ENCODE results near the gene ASTN1. TPM values are rescaled to one million over a fixed set of nuclear protein-coding genes. Genes with fewer than 3 reads are reported as not detected.

Gene ASTN1
- total and polyA plus RNA-seq, 9 of the 15 experiments (the other 6 are each of a cell fraction or from before 2014, with no cell fraction given), result 0.05 to 0.22 (median 0.18) TPM

DNA sequence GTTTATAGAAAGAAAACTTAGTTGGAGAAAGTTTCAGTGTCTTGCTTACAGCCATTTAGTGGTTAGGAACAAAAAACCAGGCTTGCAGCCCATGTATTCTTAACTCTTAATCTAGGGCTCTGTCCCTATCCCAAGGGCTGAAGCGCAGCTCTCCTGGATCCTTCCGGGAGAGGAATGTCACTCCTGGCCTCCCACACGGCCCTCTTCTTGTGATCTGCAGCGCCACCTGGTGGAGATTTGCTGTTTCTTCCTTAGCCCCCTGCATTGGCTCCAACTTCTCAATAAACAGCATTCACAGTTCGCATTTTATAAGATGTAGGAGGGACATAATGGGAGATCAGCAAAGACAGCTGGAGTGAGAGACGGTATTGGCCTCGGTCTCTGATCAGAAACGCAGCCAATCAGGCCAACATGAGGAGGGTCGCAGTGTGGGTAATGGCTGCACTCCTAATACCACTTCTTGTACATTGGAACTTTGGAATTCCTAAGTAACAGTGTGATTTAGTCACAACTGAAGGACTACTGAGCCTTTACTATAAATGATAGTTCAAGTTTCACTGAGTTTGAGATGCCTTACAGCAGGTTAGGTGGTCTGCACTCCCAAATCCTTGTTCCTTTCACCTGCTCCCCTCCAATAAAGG lies 283.4 kb downstream of the ASTN1 start (continued):
- TF ChIP-seq BHLHE40 (IDR thresholded peaks at IDR 0.05; ENCODE audit: low read length) (0 out of 2 replicates have a peak, but pooled peaks have one; percentile 11), HSF4 (CRISPR knock-in tag; IDR thresholded peaks at IDR 0.05; ENCODE audit: borderline replicate concordance) (peak; percentile 41; the same call in 1 of the 2 replicates), CTBP1 (IDR thresholded peaks at IDR 0.05; ENCODE audit: borderline replicate concordance) (peak; percentile 63; the same call in 1 of the 2 replicates), SP1 (CRISPR knock-in tag; IDR thresholded peaks at IDR 0.05) (0 out of 2 replicates have a peak, but pooled peaks have one; percentile 22), EP300 (IDR thresholded peaks at IDR 0.05; ENCODE audit: low read length) (peak; percentile 25; the same call in 1 of the 2 replicates), ZNF239 (CRISPR knock-in tag; IDR thresholded peaks at IDR 0.05) (no peak), REST (IDR thresholded peaks at IDR 0.05; ENCODE audit: borderline replicate concordance) (peak; percentile 89), REST (CRISPR knock-in tag; IDR thresholded peaks at IDR 0.05; ENCODE audit: low read depth) (no peak), CC2D1A (IDR thresholded peaks at IDR 0.05) (peak; percentile 62; the same call in 1 of the 2 replicates), JUN (IDR thresholded peaks at IDR 0.05; ENCODE audit: borderline replicate concordance, low read depth, low read length) (peak; percentile 22; the same call in 1 of the 2 replicates), JUN (CRISPR knock-in tag; IDR thresholded peaks at IDR 0.05; ENCODE audit: borderline replicate concordance) (no peak), KLF16 (IDR thresholded peaks at IDR 0.05) (peak; percentile 47; the same call in 1 of the 2 replicates), FOXK2 (conservative IDR thresholded peaks at IDR 0.05 in 1 of 2, IDR thresholded peaks at IDR 0.05 in 1 of 2; ENCODE audit: low read depth in 2 of 2) (0 out of 4 replicates have a peak, but pooled peaks of 1 of the 2 experiments have one; percentile 30), TCF3 (CRISPR knock-in tag; IDR thresholded peaks at IDR 0.05) (peak; percentile 22; the same call in 1 of the 2 replicates), ZNF212 (CRISPR knock-in tag; IDR thresholded peaks at IDR 0.05) (no peak), ELF1 (tag; IDR thresholded peaks at IDR 0.05) (peak; percentile 32; the same call in 1 of the 2 replicates), XRCC5 (IDR thresholded peaks at IDR 0.05; ENCODE audit: low read depth, low read length) (peak; percentile 79), ETV5 (CRISPR knock-in tag; IDR thresholded peaks at IDR 0.05; ENCODE audit: low read depth) (peak; percentile 17; the same call in 1 of the 2 replicates), ZNF584 (CRISPR knock-in tag; IDR thresholded peaks at IDR 0.05; ENCODE audit: low read depth) (no peak), ZNF124 (CRISPR knock-in tag; IDR thresholded peaks at IDR 0.05) (no peak), EGR1 (conservative IDR thresholded peaks at IDR 0.05) (peak; percentile 67)

All from K562 (cell line).